MCF 10A (cell line): ENCODE data around the gene IGSF9B. TPM values are rescaled to one million over a fixed set of nuclear protein-coding genes. Genes with fewer than 3 reads are reported as not detected.

ENCODE experiments used
- BruUV-seq: library from RNA; stranded (reverse); fragments of 400-500 nt; replicated peaks from 2 replicates; lab custom pipeline; 2021; lab: Mats Ljungman, UMichigan
- CTCF ChIA-PET: fragments of 300-600 bp; sonication (Branson Sonifier 250); formaldehyde crosslinking; extraction: SDS; loops from one replicate; lab custom pipeline; 2021; ENCODE audit warnings: antibody characterized with exemption, inconsistent platforms; lab: Yijun Ruan, JAX
- POLR2A ChIA-PET: fragments of 300-600, 350-650 bp; sonication (Branson Sonifier 250); formaldehyde crosslinking; extraction: SDS; loops from one replicate; lab custom pipeline; 2020; ENCODE audit warnings: antibody characterized with exemption, inconsistent platforms; lab: Yijun Ruan, JAX
- DNase-seq: peaks from one replicate; pipeline ENCODE4 v3.0.0-alpha.2; 2018; ENCODE audit not compliant: unreplicated experiment
- H3K27ac Mint-ChIP-seq: one replicate; pipeline ENCODE4 v1.8.0; 2022; ENCODE audit warnings: mild to moderate bottlenecking, low read depth, mixed read lengths; ENCODE audit not compliant: unreplicated experiment
- H3K27me3 Mint-ChIP-seq: one replicate; pipeline ENCODE4 v1.8.0; 2022; ENCODE audit warnings: mixed read lengths; ENCODE audit not compliant: insufficient read depth, unreplicated experiment
- H3K36me3 Mint-ChIP-seq: one replicate; pipeline ENCODE4 v1.8.0; 2022; ENCODE audit warnings: mild to moderate bottlenecking, moderate library complexity, mixed read lengths; ENCODE audit not compliant: insufficient read depth, unreplicated experiment
- H3K4me1 Mint-ChIP-seq: one replicate; pipeline ENCODE4 v1.8.0; 2022; ENCODE audit warnings: mixed read lengths; ENCODE audit not compliant: insufficient read depth, unreplicated experiment
- H3K4me3 Mint-ChIP-seq: one replicate; pipeline ENCODE4 v1.8.0; 2022; ENCODE audit warnings: mild to moderate bottlenecking, moderate library complexity, mixed read lengths; ENCODE audit not compliant: unreplicated experiment
- H3K9me3 Mint-ChIP-seq: one replicate; pipeline ENCODE4 v1.8.0; 2022; ENCODE audit warnings: mixed read lengths; ENCODE audit not compliant: unreplicated experiment
- intact Hi-C: fragments of 100-400 bp; cut with micrococcal nuclease; formaldehyde crosslinking; loops from 2 replicates; pipeline ENCODE4 v1.14.1; 2022
- total RNA-seq: library from RNA; stranded (reverse); gene quantifications from 2 replicates; pipeline ENCODE4 v1.2.3, GENCODE V29; 2022
- TF ChIP-seq, protein P1 (sequence below): fragments of 200-600 bp; IDR thresholded peaks from one replicate; pipeline ENCODE4 v1.8.0; 2022; ENCODE audit warnings: antibody characterized with exemption, mild to moderate bottlenecking; ENCODE audit not compliant: unreplicated experiment

Gene IGSF9B
- total RNA-seq, 1 experiment from 2014 or later = 13.9 TPM

DNA sequence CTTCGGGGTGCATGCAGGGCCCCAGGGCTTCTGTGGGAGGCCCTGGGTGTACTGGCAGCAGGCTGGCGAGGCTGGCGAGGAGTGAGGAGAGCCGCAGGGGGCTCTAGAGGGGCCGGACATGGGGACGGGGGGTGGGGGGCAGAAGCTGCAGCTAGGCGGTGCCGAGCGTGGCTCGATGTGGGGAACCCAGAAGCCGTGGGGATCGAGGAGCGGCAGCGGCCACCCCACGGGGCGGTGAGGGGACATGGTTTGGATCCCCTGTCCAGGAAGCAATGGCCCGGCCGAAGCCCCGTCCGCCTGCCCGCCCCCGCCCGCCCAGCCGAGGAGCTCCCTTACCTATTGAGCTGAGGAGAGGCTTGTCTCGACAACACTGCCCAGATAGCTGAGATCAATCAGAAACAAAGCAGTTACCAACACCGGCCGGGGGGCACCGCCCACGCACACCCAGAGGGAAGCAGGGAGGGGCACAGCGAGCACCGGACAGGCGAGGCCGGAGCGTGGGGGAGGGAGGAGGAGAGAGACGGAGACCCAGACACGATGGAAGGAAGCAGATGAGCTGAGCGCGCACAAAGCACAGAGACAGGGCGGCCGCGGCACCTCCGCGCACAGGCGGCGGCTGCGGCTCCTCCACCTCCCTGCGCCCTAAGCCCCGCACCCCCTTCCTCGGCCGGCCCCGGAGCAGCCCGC is 38.7 kb downstream of the IGSF9B start:
- TF ChIP-seq, protein P1, sequence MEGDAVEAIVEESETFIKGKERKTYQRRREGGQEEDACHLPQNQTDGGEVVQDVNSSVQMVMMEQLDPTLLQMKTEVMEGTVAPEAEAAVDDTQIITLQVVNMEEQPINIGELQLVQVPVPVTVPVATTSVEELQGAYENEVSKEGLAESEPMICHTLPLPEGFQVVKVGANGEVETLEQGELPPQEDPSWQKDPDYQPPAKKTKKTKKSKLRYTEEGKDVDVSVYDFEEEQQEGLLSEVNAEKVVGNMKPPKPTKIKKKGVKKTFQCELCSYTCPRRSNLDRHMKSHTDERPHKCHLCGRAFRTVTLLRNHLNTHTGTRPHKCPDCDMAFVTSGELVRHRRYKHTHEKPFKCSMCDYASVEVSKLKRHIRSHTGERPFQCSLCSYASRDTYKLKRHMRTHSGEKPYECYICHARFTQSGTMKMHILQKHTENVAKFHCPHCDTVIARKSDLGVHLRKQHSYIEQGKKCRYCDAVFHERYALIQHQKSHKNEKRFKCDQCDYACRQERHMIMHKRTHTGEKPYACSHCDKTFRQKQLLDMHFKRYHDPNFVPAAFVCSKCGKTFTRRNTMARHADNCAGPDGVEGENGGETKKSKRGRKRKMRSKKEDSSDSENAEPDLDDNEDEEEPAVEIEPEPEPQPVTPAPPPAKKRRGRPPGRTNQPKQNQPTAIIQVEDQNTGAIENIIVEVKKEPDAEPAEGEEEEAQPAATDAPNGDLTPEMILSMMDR = no peak
- no peak for DNase-seq
- no peak overlapping the region for H3K4me3 Mint-ChIP-seq
- no peaks in the 10 kb centered on the region for H3K9me3 Mint-ChIP-seq
- CTCF ChIA-PET = interaction anchor here (3.6 kb wide), 1 partner anchor 9 kb away, joined by 13 read pairs; no protein-coding TSS in a partner anchor
- H3K27me3 Mint-ChIP-seq = no peaks in the 10 kb centered on the region
- intact Hi-C loops = no loop called here
- H3K27ac Mint-ChIP-seq = no peak overlapping the region
- BruUV-seq = no TSS peak
- H3K36me3 Mint-ChIP-seq = peaks cover 10% of the 10 kb centered on the region
- POLR2A ChIA-PET = no interaction called here
- H3K4me1 Mint-ChIP-seq = no peaks in the 10 kb centered on the region

DNA sequence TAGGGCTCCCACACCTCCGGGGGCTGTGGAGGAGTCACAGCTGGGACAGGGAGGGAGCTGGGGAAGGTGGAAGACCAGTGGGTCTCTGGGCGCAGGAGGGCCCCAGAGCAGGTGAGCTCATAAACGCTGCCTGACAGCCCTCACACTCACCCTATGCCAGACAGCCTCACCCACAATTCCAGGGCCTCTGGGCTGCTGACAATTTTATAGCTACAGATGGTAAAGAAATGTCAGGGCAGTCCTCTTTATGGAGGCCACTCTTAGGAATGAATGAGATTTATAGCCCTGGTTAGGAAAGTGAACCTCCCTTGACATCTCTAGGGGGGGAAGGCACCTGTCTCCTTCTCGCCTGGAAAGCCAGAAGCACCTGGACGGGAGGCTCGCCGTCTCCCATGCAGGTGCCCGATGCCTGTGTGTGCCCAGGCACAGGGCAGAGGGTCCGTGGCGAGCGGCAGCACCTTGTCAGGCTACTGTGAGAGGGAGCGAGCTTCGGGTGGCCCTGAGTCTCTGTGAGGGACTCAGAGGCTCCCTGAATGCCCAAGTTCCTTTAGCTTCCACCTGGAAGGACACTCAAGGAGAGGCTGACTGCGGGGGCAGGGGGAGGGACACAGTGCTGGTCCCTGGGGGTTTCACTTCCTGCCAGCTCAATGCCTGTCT is 39.9 kb downstream of the IGSF9B start:
- H3K36me3 Mint-ChIP-seq = peaks cover 19% of the 10 kb centered on the region

DNA sequence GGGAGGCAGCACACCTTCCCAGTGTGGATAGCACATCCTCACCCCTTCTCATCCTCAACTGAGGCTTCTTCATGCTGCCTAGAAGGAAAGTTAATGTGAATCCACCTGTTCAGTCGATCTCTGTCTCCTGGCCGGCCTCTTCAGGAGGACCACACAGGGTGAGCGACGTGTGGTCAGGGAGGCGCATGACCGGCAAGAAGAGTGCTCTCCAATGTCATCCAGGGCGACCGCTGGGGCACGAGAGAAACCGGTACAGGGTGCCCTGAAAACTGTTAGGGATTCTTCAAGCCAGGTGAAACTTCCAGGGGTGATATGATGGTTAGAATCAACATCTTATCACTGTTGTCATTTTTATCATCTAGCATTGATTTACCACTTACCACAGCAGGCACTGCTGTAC is 43.0 kb downstream of the IGSF9B start:
- H3K9me3 Mint-ChIP-seq = no peaks in the 10 kb centered on the region
- TF ChIP-seq, protein P1 = no peak
- DNase-seq = no peak
- no peak overlapping the region for H3K27ac Mint-ChIP-seq
- no TSS peak for BruUV-seq
- no peak overlapping the region for H3K4me3 Mint-ChIP-seq
- H3K36me3 Mint-ChIP-seq = peaks cover 25% of the 10 kb centered on the region
- no peaks in the 10 kb centered on the region for H3K27me3 Mint-ChIP-seq
- POLR2A ChIA-PET = no interaction called here
- intact Hi-C loops = no loop called here
- CTCF ChIA-PET = interaction anchor here (4.3 kb wide), 1 partner anchor 13 kb away, joined by 24 read pairs; no protein-coding TSS in a partner anchor
- no peaks in the 10 kb centered on the region for H3K4me1 Mint-ChIP-seq

More for the DNA sequence above, 39.9 kb downstream of the IGSF9B start:
- intact Hi-C loops = no loop called here
- Mint-ChIP-seq H3K4me3 (no peak overlapping the region), H3K27me3 (no peaks in the 10 kb centered on the region), H3K27ac (no peak overlapping the region), H3K4me1 (no peaks in the 10 kb centered on the region), H3K9me3 (no peaks in the 10 kb centered on the region)
- ChIA-PET CTCF (interaction anchor here (0.6 to 3.6 kb wide), 3 partner anchors 11 to 223 kb away, joined by 3 to 13 read pairs (median 3); no protein-coding TSS in a partner anchor), POLR2A (no interaction called here)
- TF ChIP-seq, protein P1 = no peak
- BruUV-seq = no TSS peak
- DNase-seq = no peak

DNA sequence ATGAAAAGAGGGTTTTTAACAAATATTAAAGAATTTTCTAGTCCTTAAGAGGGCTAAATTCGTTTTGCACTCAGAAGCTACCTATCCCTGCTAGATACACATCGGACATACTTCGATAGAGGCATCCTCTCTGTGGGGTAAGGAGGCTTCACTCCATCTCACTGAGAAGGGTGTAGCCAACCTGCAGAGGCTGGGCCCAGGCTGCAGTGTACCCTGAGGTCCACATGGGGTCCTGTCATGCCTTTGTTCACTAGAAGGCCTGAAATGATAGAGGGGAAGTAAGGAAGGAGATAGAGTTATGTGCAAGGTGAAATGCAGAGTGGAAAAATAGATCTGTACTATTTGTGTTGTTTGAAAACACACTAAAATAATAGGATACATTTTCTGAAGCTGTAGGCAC is 45.6 kb downstream of the IGSF9B start:
- H3K4me3 Mint-ChIP-seq = no peak overlapping the region
- BruUV-seq = no TSS peak
- intact Hi-C loops = no loop called here
- TF ChIP-seq, protein P1 = no peak
- no peaks in the 10 kb centered on the region for H3K4me1 Mint-ChIP-seq
- no peaks in the 10 kb centered on the region for H3K9me3 Mint-ChIP-seq
- no peaks in the 10 kb centered on the region for H3K27me3 Mint-ChIP-seq
- H3K27ac Mint-ChIP-seq = no peak overlapping the region
- peaks cover 32% of the 10 kb centered on the region for H3K36me3 Mint-ChIP-seq
- no peak for DNase-seq
- ChIA-PET CTCF (interaction anchor here (0.6 to 1.7 kb wide), 5 partner anchors 11 to 407 kb away, joined by 3 to 5 read pairs (median 4); no protein-coding TSS in a partner anchor), POLR2A (interaction anchor here (1.2 to 1.6 kb wide), 2 partner anchors 10 to 17 kb away, joined by 3 to 4 read pairs; no protein-coding TSS in a partner anchor)
